HG03060 (cell line): ENCODE results near the gene PRSS3.
"Not testable (repeated sequence)": the region's sequence is repeated elsewhere in the genome, so short reads cannot be mapped to it uniquely, and the experiment has no call there.

ENCODE experiments used
- ATAC-seq: cut with Tn5 transposase; IDR thresholded peaks from one replicate; pipeline ENCODE4 v1.9.1; 2021; ENCODE audit warnings: low read depth, moderate number of reproducible peaks; ENCODE audit not compliant: unreplicated experiment

The PRSS3 gene

DNA sequence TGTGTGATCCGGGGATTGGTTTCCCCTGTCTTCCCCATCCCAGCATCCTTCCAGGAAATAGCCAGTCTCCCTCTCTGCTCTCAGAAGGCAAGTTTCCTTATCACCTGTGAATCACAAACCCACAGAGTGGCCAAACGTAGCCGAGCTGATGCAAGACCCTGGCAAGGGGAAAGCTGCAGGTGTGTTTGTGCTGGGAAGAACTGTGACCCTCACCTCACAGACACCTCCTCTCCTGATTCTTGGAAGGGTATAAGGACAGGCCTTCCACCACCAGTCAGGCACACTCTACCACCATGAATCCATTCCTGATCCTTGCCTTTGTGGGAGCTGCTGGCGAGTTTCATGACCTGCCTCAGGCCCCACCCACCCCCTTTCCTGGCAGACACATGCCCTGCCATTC, at the start of gene PRSS3:
TSS of gene PRSS3 (plus strand) at position 281 of the 400 bp plus-strand sequence. CDS start at position 294, 13 bp downstream.
- no peak for ATAC-seq

DNA sequence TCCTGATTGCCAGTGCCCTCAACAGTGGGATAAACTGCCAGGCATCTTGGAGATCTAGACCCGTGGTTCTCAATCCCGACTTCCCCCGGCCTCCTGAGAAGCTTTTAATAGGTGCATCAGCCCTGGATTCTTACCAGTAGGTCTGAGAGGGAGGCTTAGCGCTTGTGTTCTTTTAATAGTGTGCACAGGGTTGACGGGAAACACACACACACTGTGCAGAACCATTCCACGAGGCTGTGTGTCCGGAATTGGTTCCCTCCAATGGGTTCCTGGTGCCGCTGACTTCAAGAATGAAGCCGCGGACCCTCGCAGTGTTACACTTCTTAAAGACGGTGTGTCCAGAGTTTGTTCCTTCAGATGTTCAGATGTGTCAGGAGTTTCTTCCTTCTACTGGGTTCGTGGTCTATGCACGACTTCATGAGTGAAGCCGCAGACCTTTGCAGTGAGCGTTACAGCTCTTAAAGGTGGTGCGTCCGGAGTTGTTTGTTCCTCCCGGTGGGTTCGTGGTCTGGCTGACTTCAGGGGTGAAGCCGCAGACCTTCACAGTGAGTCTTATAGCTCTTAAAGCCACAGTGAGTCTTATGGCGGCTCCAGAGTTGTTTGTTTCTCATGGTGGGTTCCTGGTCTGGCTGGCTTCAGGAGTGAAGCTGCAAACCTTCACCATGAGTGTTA, 46.6 kb upstream of the PRSS3 start:
- no peak for ATAC-seq

DNA sequence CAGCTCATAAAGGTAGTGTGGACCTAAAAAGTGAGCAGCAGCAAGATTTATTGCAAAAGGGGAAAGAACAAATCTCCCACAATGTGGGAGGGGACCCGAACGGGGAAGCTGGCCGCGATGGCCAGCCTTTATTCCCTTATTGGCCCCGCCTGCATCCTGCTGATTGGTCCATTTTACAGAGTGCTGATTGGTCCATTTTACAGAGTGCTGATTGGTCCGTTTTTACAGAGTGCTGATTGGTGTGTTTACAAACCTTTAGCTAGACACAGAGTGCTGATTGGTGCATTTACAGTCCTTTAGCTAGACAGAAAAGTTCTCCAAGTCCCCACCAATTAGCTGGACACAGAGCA, 46.1 kb upstream of the PRSS3 start:
- not testable (repeated sequence) for ATAC-seq

DNA sequence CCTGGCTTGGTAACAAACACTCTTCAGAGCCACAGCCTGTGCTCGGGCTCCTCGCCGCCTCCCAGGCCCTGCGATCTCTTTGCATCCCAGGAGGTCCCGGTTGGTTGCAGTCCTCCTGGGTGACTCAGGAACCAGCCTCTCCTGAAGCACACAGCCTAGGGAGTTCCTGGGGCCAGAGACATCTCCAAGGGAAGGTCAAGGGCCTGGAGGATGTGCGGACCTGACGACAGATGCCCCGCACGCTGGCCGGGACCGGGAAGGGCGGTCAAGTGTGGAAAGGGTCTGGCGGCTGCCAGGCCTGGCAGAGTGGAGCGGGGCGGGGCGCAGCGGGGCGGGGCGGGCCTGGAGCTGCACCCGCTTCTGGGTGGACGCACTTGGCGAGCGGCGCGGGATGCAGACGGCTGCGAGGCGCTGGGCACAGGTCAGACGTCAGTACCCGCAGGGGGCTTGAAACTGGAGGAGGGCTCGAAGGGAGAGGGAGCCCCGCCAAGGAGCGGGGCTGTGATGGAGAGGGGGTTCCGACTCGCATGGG, 45.0 kb upstream of the PRSS3 start:
- no peak for ATAC-seq

DNA sequence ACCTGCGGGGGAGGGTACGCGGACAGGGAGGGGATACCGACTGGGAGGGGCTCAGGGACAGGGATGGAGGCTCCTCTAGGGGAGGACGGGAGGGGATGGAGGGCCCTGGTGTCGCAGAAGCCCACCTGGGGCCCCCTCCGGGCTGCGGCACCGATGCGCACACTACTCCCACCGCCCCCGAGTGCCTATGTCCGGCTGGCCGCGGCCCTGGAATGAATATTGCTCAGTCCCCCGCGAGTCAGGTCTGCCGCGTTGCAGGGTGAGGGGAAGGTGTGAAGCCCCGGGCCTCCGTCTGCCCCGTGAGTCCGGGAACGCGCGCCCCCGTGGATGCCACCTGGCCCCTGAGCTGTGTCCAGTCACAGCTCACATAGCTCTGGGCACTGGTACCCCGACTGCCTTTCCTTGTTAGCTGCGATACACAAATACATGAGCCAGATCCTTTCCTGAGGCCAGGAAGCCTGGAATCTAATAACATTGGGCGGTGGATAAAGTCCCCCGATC, 44.5 kb upstream of the PRSS3 start:
- no peak for ATAC-seq

DNA sequence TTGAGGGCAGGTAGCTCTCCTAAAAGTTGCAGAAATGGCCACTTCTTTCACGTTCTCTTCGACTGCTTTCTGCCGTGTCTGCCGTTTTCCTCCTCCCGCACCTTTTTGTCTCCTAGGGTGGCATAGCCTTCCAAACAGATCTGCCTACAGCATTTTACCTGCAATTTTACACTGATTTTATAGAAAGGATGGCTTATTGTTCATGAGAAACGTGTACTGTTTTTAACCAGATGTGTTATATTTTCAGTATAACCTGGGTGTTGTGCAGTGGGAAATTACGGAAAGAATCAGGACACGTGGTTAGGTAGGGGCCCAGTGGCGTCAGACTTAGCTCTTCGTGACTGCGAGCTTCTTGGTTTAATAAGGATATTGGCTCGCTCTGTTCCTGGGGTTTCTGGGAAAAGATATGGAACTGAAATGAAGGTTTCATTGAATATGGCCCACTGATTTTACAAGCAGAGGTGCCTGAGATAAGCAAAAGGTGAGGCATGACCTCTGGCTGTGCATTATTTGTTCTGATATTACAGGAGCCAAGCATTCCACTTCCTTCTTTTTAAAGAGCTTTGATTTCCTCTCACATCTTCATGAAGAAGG, 43.7 kb upstream of the PRSS3 start:
- ATAC-seq: no peak

DNA sequence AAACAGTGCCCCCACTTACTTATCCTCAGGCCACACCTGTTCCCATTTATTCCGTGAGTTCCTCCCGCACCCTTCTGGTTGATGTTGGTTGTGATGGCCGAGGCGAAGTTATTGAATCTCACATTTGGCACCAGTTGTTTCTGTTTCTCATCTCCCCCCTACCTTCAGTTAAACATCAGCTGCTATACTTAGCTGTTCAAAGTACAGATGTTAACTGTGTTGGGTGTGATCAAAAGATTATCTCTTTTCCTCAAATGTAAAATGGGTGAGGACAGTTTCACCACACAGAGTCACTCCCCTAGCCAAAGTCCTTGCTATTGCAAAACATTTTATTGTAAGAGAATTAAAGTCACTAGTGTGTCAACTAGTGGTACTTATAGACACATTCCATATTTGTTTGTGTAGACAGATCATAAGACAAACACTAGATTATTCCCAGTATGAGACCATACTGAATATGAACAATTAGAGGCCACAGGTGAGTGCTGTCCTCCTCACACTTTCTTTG, 43.2 kb upstream of the PRSS3 start:
- no peak for ATAC-seq

DNA sequence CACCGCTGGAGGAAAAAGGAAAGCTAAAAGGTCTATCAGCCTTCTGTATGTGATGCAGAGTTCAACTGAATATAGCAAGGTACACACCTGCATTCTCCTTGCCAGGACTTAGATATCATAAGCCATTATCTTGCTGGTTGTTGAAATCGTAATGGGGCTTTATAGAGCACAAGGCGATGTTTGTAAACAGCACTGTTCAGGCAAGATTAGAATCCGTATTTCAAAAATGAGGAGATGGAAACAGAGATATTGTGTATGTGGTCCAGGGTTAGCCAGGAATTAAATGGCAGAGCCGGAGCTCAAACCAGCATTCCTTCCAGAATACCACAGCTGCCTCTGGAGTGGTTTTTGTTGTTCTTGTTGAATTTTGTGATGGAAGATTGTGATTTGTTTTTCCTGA, 42.6 kb upstream of the PRSS3 start:
- not testable (repeated sequence) for ATAC-seq

DNA sequence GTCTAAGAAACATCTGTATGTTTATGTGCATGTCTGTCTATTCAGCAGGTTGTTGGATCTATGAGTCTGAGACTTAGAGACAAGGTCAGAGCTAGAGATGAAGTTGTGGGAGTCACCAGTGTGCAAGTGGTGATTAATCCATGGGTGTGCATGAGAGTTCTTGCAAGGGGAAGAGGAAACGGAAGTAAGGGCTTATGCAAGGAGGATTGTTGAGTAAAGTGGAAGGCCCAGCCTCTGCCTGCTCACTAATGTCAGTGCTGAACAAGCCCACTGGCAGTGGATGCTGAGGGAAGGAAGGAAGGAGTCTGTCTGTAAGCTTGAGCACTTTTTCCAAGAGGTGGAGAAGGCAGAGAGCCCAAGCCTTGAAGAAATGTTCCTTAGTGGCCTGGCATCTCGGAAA, 35.7 kb upstream of the PRSS3 start:
- not testable (repeated sequence) for ATAC-seq

DNA sequence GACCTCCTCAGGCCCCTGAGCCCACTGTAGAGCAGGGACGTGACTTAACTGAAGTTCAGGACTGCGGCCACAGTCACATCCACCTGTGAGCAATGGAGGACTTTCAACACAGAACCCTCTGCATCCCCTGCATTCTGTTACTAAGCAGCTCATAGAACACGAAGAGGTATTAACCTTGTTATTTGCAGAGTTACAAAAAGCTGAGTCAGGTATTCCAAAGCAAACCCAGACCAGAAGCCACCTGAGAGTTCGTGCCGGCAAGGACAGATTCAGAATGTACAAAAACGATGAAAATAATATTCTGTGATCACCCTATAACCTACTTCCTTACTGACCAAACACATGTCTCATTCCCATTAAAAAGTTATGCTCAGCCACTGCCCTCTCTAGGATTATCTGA, 33.0 kb upstream of the PRSS3 start:
- no peak for ATAC-seq

DNA sequence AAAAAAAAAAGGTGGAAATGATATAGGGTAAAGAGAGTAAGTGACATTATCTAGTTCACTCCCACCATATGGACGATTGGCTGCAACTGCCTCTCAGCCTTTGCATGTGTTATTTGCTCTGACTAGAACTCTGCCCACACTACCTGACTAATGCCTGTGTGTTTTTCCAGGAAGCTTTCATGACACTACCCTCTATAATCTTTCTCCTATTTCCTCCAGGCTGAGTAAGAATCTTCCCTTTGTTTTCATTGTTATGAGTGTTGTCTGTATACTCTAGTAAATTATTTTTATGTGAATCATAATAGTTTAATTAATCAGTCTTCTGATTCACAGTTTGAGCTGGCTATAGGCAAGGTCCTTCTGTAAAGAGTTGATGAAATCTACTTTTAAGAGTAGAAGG, 31.7 kb upstream of the PRSS3 start:
- not testable (repeated sequence) for ATAC-seq

DNA sequence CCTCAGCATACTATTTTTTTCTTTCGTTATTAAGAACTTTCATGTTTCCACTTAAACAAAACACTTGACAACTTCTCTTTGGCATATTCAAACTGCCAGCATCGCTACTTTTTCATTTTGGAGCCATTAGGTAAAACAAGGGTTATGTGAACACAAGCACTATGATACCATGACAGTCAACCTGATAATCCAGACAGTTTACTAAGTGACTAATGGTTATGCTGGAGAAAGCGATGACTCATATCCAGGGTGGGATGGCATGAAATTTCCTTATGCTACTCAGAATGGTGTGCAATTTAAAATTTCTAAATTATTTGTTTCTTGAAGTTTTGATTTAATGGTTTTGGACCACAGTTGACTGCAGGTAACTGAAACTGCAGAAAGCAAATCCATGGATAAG, 29.9 kb upstream of the PRSS3 start:
- ATAC-seq: no peak

DNA sequence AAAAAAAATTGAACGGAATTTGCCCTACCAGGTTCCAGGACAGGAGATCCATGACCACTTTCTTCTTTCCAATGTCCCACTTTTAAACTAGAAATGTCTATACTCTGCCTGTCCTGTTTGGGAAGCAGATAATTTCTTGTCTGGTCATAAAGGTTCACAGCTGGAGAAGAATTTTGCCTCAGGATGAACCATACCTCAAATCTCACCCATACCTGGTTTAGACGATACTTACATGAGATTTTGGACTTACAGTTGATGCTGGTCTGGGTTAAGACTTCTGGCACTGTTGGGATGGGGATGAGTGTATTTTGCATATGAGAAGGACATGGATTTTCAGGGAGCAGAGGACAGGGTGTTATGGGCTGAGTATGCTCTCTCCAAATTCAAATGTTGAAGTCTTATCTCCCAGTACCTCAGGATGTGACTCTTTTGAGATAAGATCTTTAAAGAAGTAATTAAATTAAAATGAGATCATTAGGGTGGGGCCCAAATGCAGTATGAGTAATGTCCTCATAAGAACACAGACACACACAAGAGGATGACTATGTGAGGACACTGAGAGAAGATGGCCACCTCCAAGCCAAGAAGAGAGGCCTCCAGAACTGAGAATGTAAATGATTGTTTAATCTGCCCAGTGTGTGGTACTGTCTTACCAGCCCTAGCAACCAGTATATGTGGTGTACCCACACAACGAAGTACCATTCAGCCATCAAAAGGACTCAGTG, 25.0 kb upstream of the PRSS3 start:
- not testable (repeated sequence) for ATAC-seq

DNA sequence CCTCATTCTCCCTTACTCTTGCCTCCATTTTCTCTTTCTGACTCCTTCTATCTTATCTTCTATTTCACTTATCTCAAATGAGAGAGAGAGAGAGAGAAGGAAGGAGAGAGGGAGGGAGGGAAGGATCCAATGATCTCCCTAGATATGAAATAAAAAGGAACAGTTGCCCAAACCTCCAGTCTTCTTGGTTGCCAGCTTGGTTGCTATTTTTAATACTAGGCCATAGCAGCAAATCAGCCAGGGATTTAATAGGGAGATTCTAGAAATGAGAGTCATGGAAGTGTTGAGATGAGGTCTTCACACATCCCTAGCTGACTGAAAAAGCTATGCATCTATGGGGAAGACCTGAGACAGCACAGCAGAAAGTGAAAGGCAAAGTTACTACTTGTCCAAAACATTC, 22.2 kb upstream of the PRSS3 start:
- ATAC-seq: not testable (repeated sequence)

DNA sequence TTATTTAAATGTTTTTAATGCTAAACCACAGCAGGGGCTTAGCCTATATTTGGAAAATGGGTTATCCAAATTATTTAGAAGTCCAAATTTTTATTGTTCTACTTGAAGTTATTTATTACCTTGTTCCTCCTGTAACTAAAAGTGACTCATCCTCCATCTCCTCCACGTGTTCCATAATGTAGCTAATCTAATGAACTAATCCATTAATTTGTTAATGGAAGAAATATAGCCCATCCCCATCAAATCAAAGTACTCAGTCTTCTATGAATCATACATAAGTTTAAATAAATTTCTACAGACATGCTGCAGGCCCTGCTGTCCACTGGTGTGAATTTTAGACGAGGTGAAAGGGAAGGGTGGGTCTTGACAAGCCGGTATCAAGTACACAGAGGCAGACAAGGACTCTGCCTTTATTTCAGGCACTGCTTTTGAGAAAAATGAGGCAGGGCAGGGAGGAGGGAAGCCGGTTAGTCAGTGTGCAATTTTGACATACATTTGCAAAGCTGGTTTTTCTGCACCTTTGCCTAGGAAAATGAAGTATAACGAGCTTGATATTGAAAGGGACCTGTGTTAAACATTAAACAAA, 21.2 kb upstream of the PRSS3 start:
- not testable (repeated sequence) for ATAC-seq

DNA sequence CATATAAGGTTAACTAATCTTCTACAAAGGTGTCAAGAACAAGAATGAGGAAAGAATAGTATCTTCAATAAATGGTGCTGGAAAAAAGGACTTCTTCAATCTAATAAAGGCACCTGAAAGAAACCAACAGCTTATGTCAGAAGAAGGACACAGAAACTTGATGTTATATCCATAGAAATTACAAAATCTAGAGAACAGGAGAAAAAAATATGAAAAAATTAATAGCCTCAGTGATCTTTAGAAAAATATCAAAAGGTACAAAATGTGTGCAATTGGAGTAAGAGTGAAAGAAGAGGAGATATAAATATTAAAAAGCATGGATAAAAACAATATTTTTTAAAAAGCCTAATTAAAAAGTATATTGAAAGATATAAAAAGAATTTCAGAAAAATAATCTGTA, 18.8 kb upstream of the PRSS3 start:
- ATAC-seq: no peak

DNA sequence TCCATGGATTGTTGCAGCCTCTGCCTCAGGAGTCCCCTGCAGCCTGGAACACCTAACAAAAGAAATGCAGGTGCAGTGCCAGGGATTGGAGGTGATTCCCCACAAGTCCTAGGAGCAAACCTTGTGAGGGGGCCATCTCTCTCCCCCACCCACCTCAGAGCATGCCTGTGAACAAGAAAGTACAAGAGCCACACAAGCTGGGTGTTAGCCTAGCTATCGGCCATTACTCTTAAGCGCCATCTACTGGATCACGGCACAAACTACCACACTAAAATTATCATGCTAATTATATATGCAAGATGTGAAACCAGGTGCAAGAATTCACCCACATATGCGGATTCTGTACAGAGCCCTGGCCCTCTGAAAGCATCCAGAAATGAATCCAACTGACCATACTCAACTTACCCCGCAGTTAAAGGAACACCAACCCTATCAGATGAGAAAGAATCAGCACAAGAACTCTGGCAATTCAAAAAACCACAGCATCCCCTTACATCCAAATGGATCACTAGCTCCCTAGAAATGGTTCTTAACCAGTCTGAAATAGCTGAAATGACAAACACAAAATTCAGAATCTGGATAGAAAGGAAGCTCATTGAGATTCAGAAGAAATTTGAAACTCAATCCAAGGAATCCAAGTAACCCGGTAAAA, 16.5 kb upstream of the PRSS3 start:
- ATAC-seq: peak; percentile 49

DNA sequence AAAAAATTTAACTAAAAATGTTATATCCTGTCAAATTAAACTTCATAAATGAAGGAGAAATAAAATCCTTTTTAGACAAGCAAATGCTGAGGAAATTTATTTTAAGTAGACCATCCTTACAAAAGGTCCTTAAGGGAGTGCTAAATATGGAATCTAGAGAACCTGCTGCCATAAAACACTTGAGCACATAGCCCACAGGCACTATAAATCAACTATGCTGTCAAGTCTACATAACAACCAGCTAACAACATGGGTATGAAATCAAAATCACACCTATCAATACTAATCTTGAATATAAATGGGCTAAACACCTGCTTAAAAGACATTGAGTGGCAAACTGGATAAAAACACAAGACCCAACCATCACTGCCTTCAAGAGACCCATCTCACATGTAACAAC, 15.1 kb upstream of the PRSS3 start:
- no peak for ATAC-seq

DNA sequence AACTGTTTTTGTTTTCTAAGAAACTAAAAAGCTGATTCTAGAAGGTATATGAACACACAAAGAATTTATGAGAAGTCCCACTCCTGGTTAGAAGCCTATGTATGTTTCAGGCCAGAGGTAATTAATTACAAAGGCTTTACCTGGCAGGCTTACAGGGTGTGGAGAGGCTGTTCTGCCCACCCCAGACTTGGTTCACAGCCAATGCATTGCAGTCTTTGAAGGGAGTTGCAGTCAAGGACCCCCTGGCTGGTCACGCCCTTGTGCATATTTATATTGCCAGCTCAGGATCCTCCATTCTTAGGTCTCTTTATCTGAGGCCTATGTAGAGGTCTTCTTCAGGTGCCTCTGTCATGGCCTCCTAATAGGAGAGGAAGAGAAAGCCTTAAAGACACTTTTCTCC, 13.6 kb upstream of the PRSS3 start:
- no peak for ATAC-seq

DNA sequence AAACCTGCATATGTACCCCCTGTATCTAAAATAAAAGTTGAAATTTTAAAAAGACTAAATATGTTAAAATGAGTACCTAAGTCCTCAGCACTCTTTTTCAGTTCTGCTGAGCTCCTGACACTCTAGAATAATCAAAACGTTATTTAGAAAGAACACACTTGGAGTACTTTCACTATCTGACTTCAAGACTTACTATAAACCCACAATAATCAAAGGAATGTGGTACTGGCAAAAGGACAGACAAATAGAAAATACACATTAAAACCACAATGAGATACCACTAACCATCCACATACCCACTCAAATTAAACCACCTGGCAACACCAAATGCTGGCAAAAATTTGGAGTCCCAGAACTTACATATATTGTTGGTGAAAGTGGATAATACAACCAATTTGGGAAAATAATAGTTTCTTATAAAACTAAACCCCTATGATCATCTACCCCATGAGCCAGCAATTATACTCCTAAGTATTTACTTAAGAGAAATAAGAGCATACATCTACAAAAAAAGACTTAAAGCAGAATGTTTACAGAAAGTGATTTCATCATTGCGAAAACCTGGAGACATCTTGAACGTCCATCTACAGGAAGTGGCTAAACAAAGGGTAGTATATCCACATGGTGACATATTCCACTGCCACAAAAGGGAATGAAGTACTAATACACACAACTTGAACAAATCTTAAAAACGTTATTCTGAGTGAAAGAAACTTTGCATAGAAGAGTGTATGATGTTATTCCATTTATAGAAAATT, 12.8 kb upstream of the PRSS3 start:
- ATAC-seq: no peak
